ENCODE measurements around the gene LGALS3BP. TPM values are rescaled to one million over a fixed set of nuclear protein-coding genes. Genes with fewer than 3 reads are reported as not detected.
A peak's percentile ranks its signal among the peaks of the same experiment; 100 is the strongest.

Gene LGALS3BP
- total and polyA plus RNA-seq, 2 of the 13 experiments (the other 11 are each of a cell fraction or from before 2014, with no cell fraction given) = 137 to 332 TPM

DNA sequence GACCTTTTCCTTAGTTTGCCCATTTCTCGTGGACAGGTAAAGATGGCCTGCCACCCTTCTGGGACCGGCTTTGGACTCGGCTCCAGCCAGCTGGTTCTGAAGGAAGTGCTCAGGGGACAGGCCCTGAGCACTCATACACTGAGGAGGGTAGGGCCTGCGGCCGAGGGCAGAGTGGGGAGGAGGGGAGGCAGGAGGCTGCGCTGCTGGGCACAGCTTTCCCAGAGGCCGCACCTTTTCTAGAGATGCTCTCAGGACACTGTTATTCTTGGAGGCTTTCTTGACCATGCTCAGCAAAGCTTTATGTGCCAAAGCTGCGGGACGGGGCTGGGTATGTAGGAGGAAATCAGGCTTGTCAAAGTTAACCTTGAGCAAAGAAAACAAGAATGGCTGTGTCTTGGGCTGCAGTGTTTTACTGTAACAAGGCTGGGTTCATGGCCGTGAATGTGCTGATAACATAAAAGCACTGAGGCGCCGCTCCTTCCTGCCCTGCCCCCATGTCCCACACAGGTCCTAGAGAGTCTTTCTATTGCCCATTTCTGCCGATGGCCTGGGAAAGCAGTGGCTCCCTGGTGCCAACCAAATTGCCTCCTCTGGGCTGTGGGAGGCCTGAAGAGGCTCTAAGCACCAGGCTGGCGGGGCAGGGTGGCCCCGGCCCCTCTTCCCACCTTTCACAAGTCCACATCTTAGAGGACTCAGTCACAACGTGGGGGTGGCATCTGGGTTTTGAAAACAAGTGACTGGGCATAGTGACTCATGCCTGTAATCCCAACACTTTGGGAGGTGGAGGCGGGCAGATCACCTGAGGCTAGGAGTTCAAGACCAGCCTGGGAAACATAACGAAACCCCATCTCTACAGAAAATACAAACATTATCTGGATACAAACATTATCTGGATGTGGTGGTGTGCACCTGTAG, 32.2 kb downstream of the LGALS3BP start (continued):
- no peak for TF ChIP-seq TP53 (CRISPR knock-in tag; conservative IDR thresholded peaks at IDR 0.05)
- 0 out of 2 replicates have a peak, but pooled peaks have one; percentile 19 for TF ChIP-seq BORCS8-MEF2B (CRISPR knock-in tag; IDR thresholded peaks at IDR 0.05)
- no peak for TF ChIP-seq IKZF5 (CRISPR knock-in tag; IDR thresholded peaks at IDR 0.05)
- no peak for TF ChIP-seq SIN3B (IDR thresholded peaks at IDR 0.05; ENCODE audit: low read length)
- 0 out of 2 replicates have a peak, but pooled peaks have one; percentile 50 for TF ChIP-seq ZNF296 (CRISPR knock-in tag; conservative IDR thresholded peaks at IDR 0.05)
- TF ChIP-seq, protein P1, sequence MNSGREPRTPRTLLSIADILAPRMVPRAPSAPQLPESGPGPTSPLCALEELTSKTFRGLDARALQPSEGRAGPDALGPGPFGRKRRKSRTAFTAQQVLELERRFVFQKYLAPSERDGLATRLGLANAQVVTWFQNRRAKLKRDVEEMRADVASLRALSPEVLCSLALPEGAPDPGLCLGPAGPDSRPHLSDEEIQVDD (CRISPR knock-in tag; IDR thresholded peaks at IDR 0.05; ENCODE audit: borderline replicate concordance) = no peak
- TF ChIP-seq, protein P2, sequence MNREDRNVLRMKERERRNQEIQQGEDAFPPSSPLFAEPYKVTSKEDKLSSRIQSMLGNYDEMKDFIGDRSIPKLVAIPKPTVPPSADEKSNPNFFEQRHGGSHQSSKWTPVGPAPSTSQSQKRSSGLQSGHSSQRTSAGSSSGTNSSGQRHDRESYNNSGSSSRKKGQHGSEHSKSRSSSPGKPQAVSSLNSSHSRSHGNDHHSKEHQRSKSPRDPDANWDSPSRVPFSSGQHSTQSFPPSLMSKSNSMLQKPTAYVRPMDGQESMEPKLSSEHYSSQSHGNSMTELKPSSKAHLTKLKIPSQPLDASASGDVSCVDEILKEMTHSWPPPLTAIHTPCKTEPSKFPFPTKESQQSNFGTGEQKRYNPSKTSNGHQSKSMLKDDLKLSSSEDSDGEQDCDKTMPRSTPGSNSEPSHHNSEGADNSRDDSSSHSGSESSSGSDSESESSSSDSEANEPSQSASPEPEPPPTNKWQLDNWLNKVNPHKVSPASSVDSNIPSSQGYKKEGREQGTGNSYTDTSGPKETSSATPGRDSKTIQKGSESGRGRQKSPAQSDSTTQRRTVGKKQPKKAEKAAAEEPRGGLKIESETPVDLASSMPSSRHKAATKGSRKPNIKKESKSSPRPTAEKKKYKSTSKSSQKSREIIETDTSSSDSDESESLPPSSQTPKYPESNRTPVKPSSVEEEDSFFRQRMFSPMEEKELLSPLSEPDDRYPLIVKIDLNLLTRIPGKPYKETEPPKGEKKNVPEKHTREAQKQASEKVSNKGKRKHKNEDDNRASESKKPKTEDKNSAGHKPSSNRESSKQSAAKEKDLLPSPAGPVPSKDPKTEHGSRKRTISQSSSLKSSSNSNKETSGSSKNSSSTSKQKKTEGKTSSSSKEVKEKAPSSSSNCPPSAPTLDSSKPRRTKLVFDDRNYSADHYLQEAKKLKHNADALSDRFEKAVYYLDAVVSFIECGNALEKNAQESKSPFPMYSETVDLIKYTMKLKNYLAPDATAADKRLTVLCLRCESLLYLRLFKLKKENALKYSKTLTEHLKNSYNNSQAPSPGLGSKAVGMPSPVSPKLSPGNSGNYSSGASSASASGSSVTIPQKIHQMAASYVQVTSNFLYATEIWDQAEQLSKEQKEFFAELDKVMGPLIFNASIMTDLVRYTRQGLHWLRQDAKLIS (CRISPR knock-in tag; IDR thresholded peaks at IDR 0.05) = no peak
- TF ChIP-seq ZSCAN12 (CRISPR knock-in tag; IDR thresholded peaks at IDR 0.05) = no peak
- TF ChIP-seq ZNF549 (CRISPR knock-in tag; IDR thresholded peaks at IDR 0.05) = no peak
- no peak for TF ChIP-seq ZNF563 (CRISPR knock-in tag; IDR thresholded peaks at IDR 0.05)
- no peak for TF ChIP-seq ZNF136 (CRISPR knock-in tag; IDR thresholded peaks at IDR 0.05; ENCODE audit: low read depth)
- TF ChIP-seq ZC3H13 (CRISPR knock-in tag; IDR thresholded peaks at IDR 0.05) = no peak
- no peak for TF ChIP-seq ZSCAN21 (CRISPR knock-in tag; IDR thresholded peaks at IDR 0.05; ENCODE audit: borderline replicate concordance)
- TF ChIP-seq ZNF580 (CRISPR knock-in tag; IDR thresholded peaks at IDR 0.05; ENCODE audit: borderline replicate concordance, low read depth) = no peak
- TF ChIP-seq MXI1 (IDR thresholded peaks at IDR 0.05; ENCODE audit: borderline replicate concordance, low read depth, low read length) = no peak
- 0 out of 2 replicates have a peak, but pooled peaks have one; percentile 36 for TF ChIP-seq SP5 (CRISPR knock-in tag; IDR thresholded peaks at IDR 0.05; ENCODE audit: borderline replicate concordance, low read depth)
- TF ChIP-seq, protein P3, sequence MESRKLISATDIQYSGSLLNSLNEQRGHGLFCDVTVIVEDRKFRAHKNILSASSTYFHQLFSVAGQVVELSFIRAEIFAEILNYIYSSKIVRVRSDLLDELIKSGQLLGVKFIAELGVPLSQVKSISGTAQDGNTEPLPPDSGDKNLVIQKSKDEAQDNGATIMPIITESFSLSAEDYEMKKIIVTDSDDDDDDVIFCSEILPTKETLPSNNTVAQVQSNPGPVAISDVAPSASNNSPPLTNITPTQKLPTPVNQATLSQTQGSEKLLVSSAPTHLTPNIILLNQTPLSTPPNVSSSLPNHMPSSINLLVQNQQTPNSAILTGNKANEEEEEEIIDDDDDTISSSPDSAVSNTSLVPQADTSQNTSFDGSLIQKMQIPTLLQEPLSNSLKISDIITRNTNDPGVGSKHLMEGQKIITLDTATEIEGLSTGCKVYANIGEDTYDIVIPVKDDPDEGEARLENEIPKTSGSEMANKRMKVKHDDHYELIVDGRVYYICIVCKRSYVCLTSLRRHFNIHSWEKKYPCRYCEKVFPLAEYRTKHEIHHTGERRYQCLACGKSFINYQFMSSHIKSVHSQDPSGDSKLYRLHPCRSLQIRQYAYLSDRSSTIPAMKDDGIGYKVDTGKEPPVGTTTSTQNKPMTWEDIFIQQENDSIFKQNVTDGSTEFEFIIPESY (CRISPR knock-in tag; IDR thresholded peaks at IDR 0.05) = no peak
- TF ChIP-seq ZNF766 (CRISPR knock-in tag; IDR thresholded peaks at IDR 0.05; ENCODE audit: borderline replicate concordance) = no peak

Measured in HepG2 (cell line).